Measurements from ENCODE around the gene NTNG1.
"Not testable (repeated sequence)": the region's sequence is repeated elsewhere in the genome, so short reads cannot be mapped to it uniquely, and the experiment has no call there.

- not testable (repeated sequence) for TF ChIP-seq POLR2AphosphoS5, POLR2A (IDR thresholded peaks at IDR 0.05; ENCODE audit: low read depth, low read length)
These were observed 24.1 kb downstream of the NTNG1 start for GRCh38 chr1:107164901-107165300.
